Measurements from ENCODE around the gene GRAP.

The GRAP gene

DNA sequence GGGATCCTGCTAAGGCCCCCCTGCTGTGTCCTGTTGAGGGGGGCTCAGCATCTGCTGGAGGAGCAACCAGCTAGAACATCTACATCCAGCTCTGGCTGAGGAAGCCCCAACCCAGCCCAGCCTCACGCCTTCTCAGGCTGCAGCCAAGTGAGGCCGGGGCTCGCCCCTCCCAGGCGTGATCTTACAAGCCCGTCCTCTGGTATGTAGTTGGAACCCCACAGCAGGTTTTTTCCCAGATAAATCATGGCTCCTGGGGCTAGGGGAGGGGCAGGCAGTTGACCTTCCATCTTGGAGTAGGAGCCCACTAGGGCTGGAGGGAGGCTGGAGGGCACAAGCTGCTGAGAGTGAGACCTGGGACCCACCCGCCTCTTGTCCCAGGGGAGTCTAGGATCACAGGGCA is 46.8 kb downstream of the GRAP start:
- H3K9me3 ChIP-seq (ENCODE audit: severe bottlenecking), result no peaks in the 10 kb centered on the region
- H3K27me3 ChIP-seq (ENCODE audit: insufficient read depth, low read depth, severe bottlenecking), result no peaks in the 10 kb centered on the region
- H3K27ac ChIP-seq, result no peak overlapping the region
- no peaks in the 10 kb centered on the region for H3K36me3 ChIP-seq
- no peak overlapping the region for H3K4me3 ChIP-seq (ENCODE audit: low read depth, low read length)
- DNase-seq, result no peak
- TF ChIP-seq, protein P1, sequence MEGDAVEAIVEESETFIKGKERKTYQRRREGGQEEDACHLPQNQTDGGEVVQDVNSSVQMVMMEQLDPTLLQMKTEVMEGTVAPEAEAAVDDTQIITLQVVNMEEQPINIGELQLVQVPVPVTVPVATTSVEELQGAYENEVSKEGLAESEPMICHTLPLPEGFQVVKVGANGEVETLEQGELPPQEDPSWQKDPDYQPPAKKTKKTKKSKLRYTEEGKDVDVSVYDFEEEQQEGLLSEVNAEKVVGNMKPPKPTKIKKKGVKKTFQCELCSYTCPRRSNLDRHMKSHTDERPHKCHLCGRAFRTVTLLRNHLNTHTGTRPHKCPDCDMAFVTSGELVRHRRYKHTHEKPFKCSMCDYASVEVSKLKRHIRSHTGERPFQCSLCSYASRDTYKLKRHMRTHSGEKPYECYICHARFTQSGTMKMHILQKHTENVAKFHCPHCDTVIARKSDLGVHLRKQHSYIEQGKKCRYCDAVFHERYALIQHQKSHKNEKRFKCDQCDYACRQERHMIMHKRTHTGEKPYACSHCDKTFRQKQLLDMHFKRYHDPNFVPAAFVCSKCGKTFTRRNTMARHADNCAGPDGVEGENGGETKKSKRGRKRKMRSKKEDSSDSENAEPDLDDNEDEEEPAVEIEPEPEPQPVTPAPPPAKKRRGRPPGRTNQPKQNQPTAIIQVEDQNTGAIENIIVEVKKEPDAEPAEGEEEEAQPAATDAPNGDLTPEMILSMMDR (IDR thresholded peaks at IDR 0.05; ENCODE audit: low read depth, low read length), result no peak

DNA sequence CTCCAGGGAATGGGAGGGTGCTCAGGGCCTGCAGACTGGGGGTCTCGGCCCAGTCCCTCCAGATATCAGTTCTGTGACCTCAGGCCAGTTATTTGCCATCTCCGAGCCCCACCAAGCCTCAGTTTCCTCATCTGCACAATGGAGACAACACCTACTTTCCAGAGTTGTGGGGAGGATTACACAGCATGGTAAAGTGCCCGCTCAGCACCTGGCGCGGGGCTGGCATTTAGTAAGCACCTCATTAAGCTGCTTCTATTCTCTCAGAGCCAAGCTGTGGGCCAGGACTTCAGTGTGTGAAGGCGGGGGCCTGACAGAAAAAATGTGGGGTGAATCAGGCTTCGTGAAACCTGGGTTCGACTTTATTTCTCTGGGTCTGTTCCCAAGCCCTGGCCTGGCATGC is 47.4 kb downstream of the GRAP start:
- no peaks in the 10 kb centered on the region for H3K36me3 ChIP-seq
- H3K4me3 ChIP-seq (ENCODE audit: low read depth, low read length), result no peak overlapping the region
- no peaks in the 10 kb centered on the region for H3K27me3 ChIP-seq (ENCODE audit: insufficient read depth, low read depth, severe bottlenecking)
- no peak overlapping the region for H3K27ac ChIP-seq
- no peaks in the 10 kb centered on the region for H3K9me3 ChIP-seq (ENCODE audit: severe bottlenecking)
- DNase-seq, result no peak
- TF ChIP-seq, protein P1 (IDR thresholded peaks at IDR 0.05; ENCODE audit: low read depth, low read length), result no peak

- Histone ChIP-seq H3K27ac (no peak overlapping the region), H3K36me3 (no peaks in the 10 kb centered on the region), H3K9me3 (ENCODE audit: severe bottlenecking) (no peaks in the 10 kb centered on the region), H3K27me3 (ENCODE audit: insufficient read depth, low read depth, severe bottlenecking) (no peaks in the 10 kb centered on the region), H3K4me3 (ENCODE audit: low read depth, low read length) (no peak overlapping the region)
- TF ChIP-seq, protein P1 (IDR thresholded peaks at IDR 0.05; ENCODE audit: low read depth, low read length), result no peak
- DNase-seq, result no peak
These were observed 49.0 kb downstream of the GRAP start for GRCh38 chr17:18997650-18998196.

DNA sequence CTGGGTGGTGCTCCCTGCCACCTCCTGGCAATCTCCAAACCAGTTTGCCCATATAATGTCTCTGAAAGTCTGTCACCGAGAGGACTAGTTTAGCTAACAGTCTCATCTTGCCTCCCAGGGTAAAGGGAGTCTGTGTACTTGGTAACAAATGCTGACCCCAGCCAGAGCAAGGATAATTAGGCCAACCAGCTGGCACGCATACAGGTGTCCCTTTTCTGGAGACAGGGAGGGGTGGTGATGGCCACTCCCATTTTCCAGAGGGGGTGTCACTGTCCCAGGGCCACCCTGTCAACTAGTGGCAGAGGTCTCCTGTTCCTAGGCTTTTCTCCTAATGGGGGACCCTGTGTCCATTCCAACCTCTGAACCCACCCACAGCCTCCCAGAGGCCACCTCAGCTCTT is 50.3 kb downstream of the GRAP start:
- no peak overlapping the region for H3K4me3 ChIP-seq (ENCODE audit: low read depth, low read length)
- TF ChIP-seq, protein P1 (IDR thresholded peaks at IDR 0.05; ENCODE audit: low read depth, low read length), result no peak
- DNase-seq, result no peak
- H3K36me3 ChIP-seq, result no peaks in the 10 kb centered on the region
- H3K27me3 ChIP-seq (ENCODE audit: insufficient read depth, low read depth, severe bottlenecking), result no peaks in the 10 kb centered on the region
- H3K9me3 ChIP-seq (ENCODE audit: severe bottlenecking), result no peaks in the 10 kb centered on the region
- H3K27ac ChIP-seq, result no peak overlapping the region

DNA sequence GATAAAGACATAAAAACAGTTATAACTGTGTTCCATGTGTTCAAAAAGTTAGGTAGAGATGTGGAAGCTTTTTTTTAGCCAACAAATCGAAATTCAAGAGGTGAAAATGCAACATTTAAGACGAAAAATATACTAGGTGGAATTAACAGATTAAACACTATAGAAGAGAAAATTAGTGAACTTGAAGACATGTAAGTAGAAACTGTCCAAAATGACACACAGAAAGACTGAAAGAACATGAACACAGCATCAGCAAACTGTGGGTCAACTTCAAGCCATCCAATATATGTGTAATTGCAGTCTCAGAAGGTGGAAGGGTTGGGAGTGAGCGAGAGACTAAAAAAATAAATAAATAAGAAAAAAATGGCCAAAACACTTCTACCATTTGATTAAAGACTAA is 51.5 kb downstream of the GRAP start:
- no peak overlapping the region for H3K4me3 ChIP-seq (ENCODE audit: low read depth, low read length)
- H3K9me3 ChIP-seq (ENCODE audit: severe bottlenecking), result no peaks in the 10 kb centered on the region
- no peaks in the 10 kb centered on the region for H3K36me3 ChIP-seq
- no peaks in the 10 kb centered on the region for H3K27me3 ChIP-seq (ENCODE audit: insufficient read depth, low read depth, severe bottlenecking)
- H3K27ac ChIP-seq, result no peak overlapping the region
- no peak for DNase-seq
- TF ChIP-seq, protein P1 (IDR thresholded peaks at IDR 0.05; ENCODE audit: low read depth, low read length), result no peak

GRCh38 chr17:18994631-18995030 is 52.1 kb downstream of the GRAP start:
- Histone ChIP-seq H3K27ac (no peak overlapping the region), H3K36me3 (no peaks in the 10 kb centered on the region)

More at GRCh38 chr17:18994631-18995030, 52.1 kb downstream of the GRAP start:
- Histone ChIP-seq H3K4me3 (ENCODE audit: low read depth, low read length) (no peak overlapping the region), H3K27me3 (ENCODE audit: insufficient read depth, low read depth, severe bottlenecking) (no peaks in the 10 kb centered on the region), H3K9me3 (ENCODE audit: severe bottlenecking) (no peaks in the 10 kb centered on the region)
- TF ChIP-seq, protein P1 (IDR thresholded peaks at IDR 0.05; ENCODE audit: low read depth, low read length), result no peak
- no peak for DNase-seq

Data from WERI-Rb-1 (cell line).